DOHH2 (cell line): ENCODE measurements around the gene STARD13.

Experiments used
- H3F3A ChIP-seq: fragments of 200-600 bp; sonication (generic), shearing (Covaris generic); 2 replicates; pipeline ENCODE4 v1.6.0; 2016; ENCODE audit warnings: antibody characterized with exemption, mild to moderate bottlenecking; ENCODE audit not compliant: control insufficient read depth, insufficient read depth
- H3K27ac ChIP-seq: fragments of 200-600 bp; sonication (generic); 2 replicates; pipeline ENCODE4 v1.5.1; 2014; ENCODE audit warnings: low read depth, mild to moderate bottlenecking, low read length, moderate library complexity
- H3K27me3 ChIP-seq: fragments of 200-600 bp; sonication (generic); 2 replicates; pipeline ENCODE4 v1.6.1; 2014; ENCODE audit warnings: mild to moderate bottlenecking, low read length, mixed read lengths; ENCODE audit not compliant: control insufficient read depth
- H3K36me3 ChIP-seq: fragments of 200-600 bp; sonication (generic); 2 replicates; pipeline ENCODE4 v1.6.1; 2014; ENCODE audit warnings: mild to moderate bottlenecking, low read length, moderate library complexity, mixed read lengths; ENCODE audit not compliant: control insufficient read depth
- H3K4me1 ChIP-seq: fragments of 200-600 bp; sonication (generic); 2 replicates; pipeline ENCODE4 v1.6.1; 2014; ENCODE audit warnings: mild to moderate bottlenecking, low read length, mixed read lengths; ENCODE audit not compliant: control insufficient read depth
- H3K4me2 ChIP-seq: fragments of 200-600 bp; sonication (generic); 2 replicates; pipeline ENCODE4 v1.6.0; 2014; ENCODE audit warnings: mild to moderate bottlenecking, low read length, moderate library complexity
- H3K4me3 ChIP-seq: fragments of 200-600 bp; sonication (generic); 2 replicates; pipeline ENCODE4 v1.5.1; 2014; ENCODE audit warnings: mild to moderate bottlenecking, low read length, mixed read lengths
- H3K79me2 ChIP-seq: fragments of 200-600 bp; sonication (generic); 2 replicates; pipeline ENCODE4 v1.6.1; 2014; ENCODE audit warnings: mild to moderate bottlenecking, low read length, mixed read lengths; ENCODE audit not compliant: control insufficient read depth
- H3K9me2 ChIP-seq: fragments of 200-600 bp; sonication (generic); replicated peaks from 2 replicates; pipeline ENCODE4 v1.6.1; 2014; ENCODE audit warnings: mild to moderate bottlenecking, low read length, mixed read lengths; ENCODE audit not compliant: control insufficient read depth
- H3K9me3 ChIP-seq: fragments of 200-600 bp; sonication (generic); 2 replicates; pipeline ENCODE4 v1.6.1; 2014; ENCODE audit warnings: antibody characterized with exemption, low read length, mixed read lengths; ENCODE audit not compliant: control insufficient read depth, insufficient read depth
- H4K20me1 ChIP-seq: fragments of 200-600 bp; sonication (generic); 2 replicates; pipeline ENCODE4 v1.6.0; 2014; ENCODE audit warnings: low read depth, mild to moderate bottlenecking, antibody characterized with exemption, low read length, moderate library complexity; ENCODE audit not compliant: control insufficient read depth, insufficient read depth
- CTCF ChIP-seq: fragments of 200-600 bp; sonication (generic); IDR thresholded peaks from one replicate; pipeline ENCODE4 v1.5.1; 2014; ENCODE audit warnings: antibody characterized with exemption, mild to moderate bottlenecking, low read depth, low read length; ENCODE audit not compliant: poor library complexity, severe bottlenecking
- EZH2phosphoT487 ChIP-seq: fragments of 200-600 bp; sonication (generic); IDR thresholded peaks from 2 replicates; pipeline ENCODE4 v1.6.1; 2017; ENCODE audit warnings: borderline replicate concordance, mild to moderate bottlenecking, antibody characterized with exemption, low read length, moderate library complexity, mixed read lengths

The STARD13 gene

GRCh38 chr13:33183431-33184111, 102.0 kb downstream of the STARD13 start:
- no peaks in the 10 kb centered on the region for H3K9me2 ChIP-seq
- H3K27me3 ChIP-seq = no peaks in the 10 kb centered on the region
- TF ChIP-seq CTCF (no peak), EZH2phosphoT487 (no peak)
- no peaks in the 10 kb centered on the region for H3K36me3 ChIP-seq
- H3K4me2 ChIP-seq = no peak overlapping the region
- no peaks in the 10 kb centered on the region for H3F3A ChIP-seq
- no peaks in the 10 kb centered on the region for H3K79me2 ChIP-seq
- no peaks in the 10 kb centered on the region for H3K9me3 ChIP-seq
- peaks cover 4% of the 10 kb centered on the region; the same call in 1 of the 2 replicates for H3K4me1 ChIP-seq
- no peak overlapping the region for H3K4me3 ChIP-seq
- H3K27ac ChIP-seq = no peak overlapping the region
- H4K20me1 ChIP-seq = no peaks in the 10 kb centered on the region

GRCh38 chr13:33182729-33183128, 102.8 kb downstream of the STARD13 start:
- Histone ChIP-seq H3K36me3 (no peaks in the 10 kb centered on the region), H4K20me1 (no peaks in the 10 kb centered on the region), H3K79me2 (no peaks in the 10 kb centered on the region), H3K9me3 (no peaks in the 10 kb centered on the region), H3K27ac (no peak overlapping the region), H3K27me3 (no peaks in the 10 kb centered on the region), H3F3A (no peaks in the 10 kb centered on the region), H3K4me3 (no peak overlapping the region), H3K4me2 (no peak overlapping the region), H3K9me2 (no peaks in the 10 kb centered on the region), H3K4me1 (peaks cover 4% of the 10 kb centered on the region; the same call in 1 of the 2 replicates)
- TF ChIP-seq CTCF (no peak), EZH2phosphoT487 (no peak)

GRCh38 chr13:33181264-33181663, 104.3 kb downstream of the STARD13 start:
- Histone ChIP-seq H3K4me2 (no peak overlapping the region), H3K27me3 (no peaks in the 10 kb centered on the region), H4K20me1 (no peaks in the 10 kb centered on the region), H3K4me3 (no peak overlapping the region), H3K4me1 (no peaks in the 10 kb centered on the region), H3K36me3 (no peaks in the 10 kb centered on the region), H3F3A (no peaks in the 10 kb centered on the region), H3K9me2 (no peaks in the 10 kb centered on the region), H3K9me3 (no peaks in the 10 kb centered on the region), H3K27ac (no peak overlapping the region), H3K79me2 (no peaks in the 10 kb centered on the region)
- TF ChIP-seq EZH2phosphoT487 (no peak), CTCF (no peak)
